MCF 10A (cell line): ENCODE data around the gene SLC6A18. TPM values are rescaled to one million over a fixed set of nuclear protein-coding genes. Genes with fewer than 3 reads are reported as not detected.

Source experiments
- BruUV-seq: library from RNA; stranded (reverse); fragments of 400-500 nt; replicated peaks from 2 replicates; lab custom pipeline; 2021; lab: Mats Ljungman, UMichigan
- CTCF ChIA-PET: fragments of 300-600 bp; sonication (Branson Sonifier 250); formaldehyde crosslinking; extraction: SDS; loops from one replicate; lab custom pipeline; 2021; ENCODE audit warnings: antibody characterized with exemption, inconsistent platforms; lab: Yijun Ruan, JAX
- POLR2A ChIA-PET: fragments of 300-600, 350-650 bp; sonication (Branson Sonifier 250); formaldehyde crosslinking; extraction: SDS; loops from one replicate; lab custom pipeline; 2020; ENCODE audit warnings: antibody characterized with exemption, inconsistent platforms; lab: Yijun Ruan, JAX
- DNase-seq: peaks from one replicate; pipeline ENCODE4 v3.0.0-alpha.2; 2018; ENCODE audit not compliant: unreplicated experiment
- H3K27ac Mint-ChIP-seq: one replicate; pipeline ENCODE4 v1.8.0; 2022; ENCODE audit warnings: mild to moderate bottlenecking, low read depth, mixed read lengths; ENCODE audit not compliant: unreplicated experiment
- H3K27me3 Mint-ChIP-seq: one replicate; pipeline ENCODE4 v1.8.0; 2022; ENCODE audit warnings: mixed read lengths; ENCODE audit not compliant: insufficient read depth, unreplicated experiment
- H3K36me3 Mint-ChIP-seq: one replicate; pipeline ENCODE4 v1.8.0; 2022; ENCODE audit warnings: mild to moderate bottlenecking, moderate library complexity, mixed read lengths; ENCODE audit not compliant: insufficient read depth, unreplicated experiment
- H3K4me1 Mint-ChIP-seq: one replicate; pipeline ENCODE4 v1.8.0; 2022; ENCODE audit warnings: mixed read lengths; ENCODE audit not compliant: insufficient read depth, unreplicated experiment
- H3K4me3 Mint-ChIP-seq: one replicate; pipeline ENCODE4 v1.8.0; 2022; ENCODE audit warnings: mild to moderate bottlenecking, moderate library complexity, mixed read lengths; ENCODE audit not compliant: unreplicated experiment
- H3K9me3 Mint-ChIP-seq: one replicate; pipeline ENCODE4 v1.8.0; 2022; ENCODE audit warnings: mixed read lengths; ENCODE audit not compliant: unreplicated experiment
- intact Hi-C: fragments of 100-400 bp; cut with micrococcal nuclease; formaldehyde crosslinking; loops from 2 replicates; pipeline ENCODE4 v1.14.1; 2022
- total RNA-seq: library from RNA; stranded (reverse); gene quantifications from 2 replicates; pipeline ENCODE4 v1.2.3, GENCODE V29; 2022
- TF ChIP-seq, protein P1 (sequence below): fragments of 200-600 bp; IDR thresholded peaks from one replicate; pipeline ENCODE4 v1.8.0; 2022; ENCODE audit warnings: antibody characterized with exemption, mild to moderate bottlenecking; ENCODE audit not compliant: unreplicated experiment

Gene SLC6A18
- total RNA-seq, 1 experiment from 2014 or later: not detected

DNA sequence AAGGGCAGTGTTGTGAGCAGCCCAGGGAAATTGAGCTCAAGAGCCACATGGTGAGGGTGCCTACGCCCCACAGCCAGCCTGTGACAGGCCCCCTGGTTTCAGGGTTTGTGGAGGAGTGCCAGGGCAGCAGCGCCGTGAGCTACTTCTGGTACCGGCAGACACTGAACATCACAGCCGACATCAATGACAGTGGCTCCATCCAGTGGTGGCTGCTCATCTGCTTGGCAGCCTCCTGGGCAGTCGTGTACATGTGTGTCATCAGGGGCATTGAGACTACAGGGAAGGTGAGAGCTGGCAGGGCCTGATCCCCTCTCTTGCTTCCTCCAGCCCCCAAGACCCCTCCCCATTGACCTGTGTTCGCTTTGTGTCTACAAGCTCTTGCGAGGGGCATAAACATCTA is 10.2 kb downstream of the SLC6A18 start:
- no TSS peak for BruUV-seq
- Mint-ChIP-seq H3K27me3 (peaks cover 1% of the 10 kb centered on the region), H3K36me3 (no peaks in the 10 kb centered on the region), H3K4me3 (no peak overlapping the region), H3K9me3 (peaks cover 17% of the 10 kb centered on the region), H3K4me1 (peaks cover 6% of the 10 kb centered on the region), H3K27ac (no peak overlapping the region)
- ChIA-PET POLR2A (no interaction called here), CTCF (no interaction called here)
- TF ChIP-seq, protein P1, sequence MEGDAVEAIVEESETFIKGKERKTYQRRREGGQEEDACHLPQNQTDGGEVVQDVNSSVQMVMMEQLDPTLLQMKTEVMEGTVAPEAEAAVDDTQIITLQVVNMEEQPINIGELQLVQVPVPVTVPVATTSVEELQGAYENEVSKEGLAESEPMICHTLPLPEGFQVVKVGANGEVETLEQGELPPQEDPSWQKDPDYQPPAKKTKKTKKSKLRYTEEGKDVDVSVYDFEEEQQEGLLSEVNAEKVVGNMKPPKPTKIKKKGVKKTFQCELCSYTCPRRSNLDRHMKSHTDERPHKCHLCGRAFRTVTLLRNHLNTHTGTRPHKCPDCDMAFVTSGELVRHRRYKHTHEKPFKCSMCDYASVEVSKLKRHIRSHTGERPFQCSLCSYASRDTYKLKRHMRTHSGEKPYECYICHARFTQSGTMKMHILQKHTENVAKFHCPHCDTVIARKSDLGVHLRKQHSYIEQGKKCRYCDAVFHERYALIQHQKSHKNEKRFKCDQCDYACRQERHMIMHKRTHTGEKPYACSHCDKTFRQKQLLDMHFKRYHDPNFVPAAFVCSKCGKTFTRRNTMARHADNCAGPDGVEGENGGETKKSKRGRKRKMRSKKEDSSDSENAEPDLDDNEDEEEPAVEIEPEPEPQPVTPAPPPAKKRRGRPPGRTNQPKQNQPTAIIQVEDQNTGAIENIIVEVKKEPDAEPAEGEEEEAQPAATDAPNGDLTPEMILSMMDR: no peak
- DNase-seq: no peak
- intact Hi-C loops: no loop called here

DNA sequence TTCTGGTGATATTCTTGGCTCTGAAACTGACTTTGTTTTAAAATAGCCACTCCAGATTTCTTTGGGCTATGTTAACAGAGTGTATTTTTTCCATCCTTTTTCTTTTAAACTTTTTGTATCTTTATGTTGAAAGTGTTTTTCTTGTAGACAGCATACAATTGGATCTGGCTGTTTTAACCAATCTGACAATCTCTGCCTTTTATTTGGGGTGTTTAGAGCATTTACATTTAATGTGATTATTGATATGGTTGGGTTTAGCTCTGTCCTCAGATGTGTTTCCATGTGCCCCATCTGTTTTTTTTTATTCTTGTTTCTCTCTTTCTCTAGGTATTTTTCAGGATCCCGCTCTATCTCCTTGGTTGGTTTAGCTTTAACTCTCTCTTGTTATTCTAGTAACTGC is 10.7 kb downstream of the SLC6A18 start:
- ChIA-PET CTCF (no interaction called here), POLR2A (no interaction called here)
- Mint-ChIP-seq H3K27me3 (peaks cover 6% of the 10 kb centered on the region), H3K4me3 (no peak overlapping the region), H3K27ac (no peak overlapping the region), H3K36me3 (no peaks in the 10 kb centered on the region), H3K4me1 (peaks cover 6% of the 10 kb centered on the region), H3K9me3 (peaks cover 17% of the 10 kb centered on the region)
- BruUV-seq: no TSS peak
- intact Hi-C loops: no loop called here
- DNase-seq: no peak
- TF ChIP-seq, protein P1: no peak

DNA sequence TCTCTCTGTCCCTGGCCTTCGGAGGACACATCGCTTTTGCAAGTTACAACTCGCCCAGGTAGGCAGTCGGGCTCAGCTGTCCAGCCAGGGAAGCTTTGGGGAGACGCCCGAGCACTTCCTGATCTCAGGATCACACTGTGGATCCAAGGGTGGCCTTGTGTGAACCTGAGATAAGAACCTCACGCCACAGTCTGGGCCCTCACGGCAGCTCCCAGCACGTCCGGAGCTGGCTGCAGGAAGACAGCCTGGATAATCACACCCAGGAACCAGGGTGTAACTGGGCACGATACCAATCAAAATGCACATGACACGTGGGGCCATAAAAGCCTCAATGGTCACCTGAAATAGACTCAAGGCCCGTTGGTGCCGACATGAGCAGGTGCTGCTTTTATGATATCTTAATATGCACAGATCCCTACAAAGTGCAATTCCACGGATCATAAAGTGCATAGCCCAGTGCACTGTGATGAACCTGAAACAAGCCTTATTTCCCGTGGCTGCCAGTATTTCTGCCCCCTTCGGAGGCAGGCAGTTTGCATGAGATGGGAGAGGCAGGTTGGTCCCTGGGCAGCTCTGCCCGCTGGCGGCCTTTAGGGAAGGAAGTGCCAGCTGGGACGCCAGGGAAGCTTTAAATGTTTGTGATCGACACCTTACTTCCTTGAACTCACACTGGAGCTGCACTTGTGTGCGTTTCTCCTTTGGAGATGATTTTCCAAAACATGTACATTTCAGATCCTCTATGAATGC is 14.5 kb downstream of the SLC6A18 start:
- POLR2A ChIA-PET: interaction anchor here (0.6 to 1.3 kb wide), 3 partner anchors 9 to 1562 kb away, joined by 3 read pairs; no protein-coding TSS in a partner anchor
- no peaks in the 10 kb centered on the region for H3K36me3 Mint-ChIP-seq
- CTCF ChIA-PET: no interaction called here
- H3K27me3 Mint-ChIP-seq: peaks cover 12% of the 10 kb centered on the region
- TF ChIP-seq, protein P1: no peak
- intact Hi-C loops: no loop called here
- no peak overlapping the region for H3K4me3 Mint-ChIP-seq
- peak; percentile 7 for DNase-seq
- no TSS peak for BruUV-seq
- H3K27ac Mint-ChIP-seq: peak overlapping the region; percentile 75
- peaks cover 17% of the 10 kb centered on the region for H3K9me3 Mint-ChIP-seq
- peaks cover 6% of the 10 kb centered on the region for H3K4me1 Mint-ChIP-seq

DNA sequence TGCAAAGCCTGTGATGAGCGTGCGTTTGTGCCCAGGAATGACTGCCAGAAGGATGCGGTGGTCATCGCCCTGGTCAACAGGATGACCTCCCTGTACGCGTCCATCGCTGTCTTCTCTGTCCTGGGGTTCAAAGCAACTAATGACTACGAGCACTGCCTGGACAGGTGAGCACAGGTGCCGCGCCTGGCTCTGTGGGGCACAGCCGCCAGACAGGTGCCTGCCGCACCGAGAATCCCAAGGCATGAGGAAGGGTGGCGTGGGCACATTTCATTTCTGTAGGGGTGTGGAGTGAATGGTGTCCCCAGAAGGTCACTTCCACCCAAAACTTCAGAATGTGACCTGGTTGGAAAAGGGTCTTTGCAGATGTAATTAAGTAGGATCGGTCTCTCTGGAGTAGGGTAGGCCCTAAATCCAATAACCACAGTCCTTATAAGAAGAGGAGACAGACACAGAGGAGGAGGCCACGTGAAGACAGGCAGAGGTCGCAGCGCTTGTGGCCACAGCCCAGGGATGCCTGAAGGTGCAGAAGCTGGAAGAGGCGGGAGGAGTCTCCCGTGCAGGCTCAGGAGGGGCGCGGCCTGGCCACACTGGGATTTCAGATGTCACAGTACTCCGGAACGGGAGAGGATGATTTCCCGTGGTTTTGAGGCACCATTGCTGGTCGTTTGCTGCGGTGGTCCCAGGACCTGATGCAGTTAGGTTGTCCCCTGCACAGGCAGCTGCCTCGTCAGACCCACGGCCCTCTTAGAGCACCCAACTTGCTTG is 15.5 kb downstream of the SLC6A18 start:
- no peaks in the 10 kb centered on the region for H3K36me3 Mint-ChIP-seq
- no peak overlapping the region for H3K27ac Mint-ChIP-seq
- H3K9me3 Mint-ChIP-seq: peaks cover 14% of the 10 kb centered on the region
- BruUV-seq: no TSS peak
- TF ChIP-seq, protein P1: no peak
- no peak overlapping the region for H3K4me3 Mint-ChIP-seq
- peaks cover 12% of the 10 kb centered on the region for H3K27me3 Mint-ChIP-seq
- intact Hi-C loops: no loop called here
- ChIA-PET POLR2A (no interaction called here), CTCF (interaction anchor here (0.5 kb wide), 1 partner anchor 644 kb away, joined by 4 read pairs; no protein-coding TSS in a partner anchor)
- peaks cover 6% of the 10 kb centered on the region for H3K4me1 Mint-ChIP-seq
- DNase-seq: no peak
